NCI-H2196 (cell line): ENCODE data around the gene VSNL1.

Experiments
- DNase-seq: peaks from one replicate; lab custom pipeline; 2025; ENCODE audit not compliant: unreplicated experiment; lab: John Stamatoyannopoulos, UW

Gene VSNL1

GRCh38 chr2:17688600-17688999 lies 148.1 kb downstream of the VSNL1 start:
- DNase-seq, result no peak

- DNase-seq, result no peak
Observed at GRCh38 chr2:17689010-17689409, 148.5 kb downstream of the VSNL1 start.

GRCh38 chr2:17690776-17691175 lies 150.3 kb downstream of the VSNL1 start:
- no peak for DNase-seq
